Memory B cell (primary cell): ENCODE data around the gene TLCD3B.
"Not testable (repeated sequence)": the region's sequence is repeated elsewhere in the genome, so short reads cannot be mapped to it uniquely, and the experiment has no call there.

Source experiments
- ATAC-seq: fragments of 150-1000 bp; cut with Tn5 transposase; 2 replicates; pipeline ENCODE4 v1.10.0; 2021; ENCODE audit warnings: low read depth, mild to moderate bottlenecking, moderate library complexity
- DNase-seq, 2 donors: peaks; one replicate each; pipeline ENCODE4 v3.0.0; 2022; ENCODE audit warnings: low spot score in 2 of 2
- H3K27ac Mint-ChIP-seq: one replicate; pipeline ENCODE4 v1.8.0; 2022; ENCODE audit warnings: mild to moderate bottlenecking, moderate library complexity, mixed read lengths
- H3K27me3 Mint-ChIP-seq: one replicate; pipeline ENCODE4 v1.8.0; 2022; ENCODE audit warnings: mixed read lengths
- H3K36me3 Mint-ChIP-seq: one replicate; pipeline ENCODE4 v1.8.0; 2022; ENCODE audit warnings: mild to moderate bottlenecking, mixed read lengths
- H3K4me1 Mint-ChIP-seq: one replicate; pipeline ENCODE4 v1.8.0; 2022; ENCODE audit warnings: mixed read lengths
- H3K4me3 Mint-ChIP-seq: one replicate; pipeline ENCODE4 v1.8.0; 2022; ENCODE audit warnings: mild to moderate bottlenecking, moderate library complexity, mixed read lengths
- H3K9me3 Mint-ChIP-seq: one replicate; pipeline ENCODE4 v1.8.0; 2022; ENCODE audit warnings: mixed read lengths

The TLCD3B gene

DNA sequence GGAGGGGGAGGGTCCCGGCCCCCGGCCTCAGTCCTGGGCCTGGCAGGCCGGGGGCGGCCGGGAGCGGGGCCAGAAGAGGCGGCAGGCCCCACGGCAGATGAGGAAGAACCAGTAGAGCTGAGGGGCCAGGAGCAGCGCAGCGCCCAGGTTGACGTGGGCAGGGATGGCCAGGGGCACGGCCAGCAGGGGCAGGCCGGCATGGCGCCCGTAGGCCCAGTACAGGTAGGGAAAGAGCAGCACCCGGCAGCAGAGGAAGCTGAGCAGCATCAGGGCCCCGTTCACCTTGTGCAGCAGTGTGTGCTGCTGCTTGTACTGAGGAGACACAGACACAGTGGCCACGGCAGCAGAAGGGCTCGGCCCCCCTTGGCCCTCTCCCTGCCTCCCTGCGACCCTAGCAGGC, 5.9 kb downstream of the TLCD3B start:
- Mint-ChIP-seq H3K4me1 (peaks cover 16% of the 10 kb centered on the region), H3K27me3 (peaks cover 34% of the 10 kb centered on the region), H3K36me3 (no peaks in the 10 kb centered on the region)

DNA sequence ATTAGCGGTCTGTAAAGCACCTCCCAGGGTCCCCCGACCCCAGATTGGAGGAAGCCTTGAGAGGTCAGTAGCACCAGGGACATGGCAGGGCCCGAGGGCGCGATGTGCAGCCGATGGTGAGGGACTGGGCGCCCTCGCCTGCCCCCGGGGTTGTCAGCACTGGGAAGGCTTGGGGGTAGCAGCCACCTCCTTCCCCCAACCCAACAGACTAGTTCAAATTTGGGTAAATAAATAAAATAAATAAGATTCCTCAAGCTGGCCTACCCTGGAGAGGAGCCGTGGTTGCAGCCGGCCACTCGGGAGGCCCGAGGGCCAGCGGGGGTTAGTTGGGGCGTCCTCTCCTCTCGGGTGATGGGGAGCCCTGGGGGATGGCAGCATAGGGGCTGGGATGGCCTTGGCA, 6.6 kb downstream of the TLCD3B start:
- Mint-ChIP-seq H3K9me3 (no peaks in the 10 kb centered on the region), H3K4me1 (peaks cover 12% of the 10 kb centered on the region), H3K36me3 (no peaks in the 10 kb centered on the region), H3K27ac (no peak overlapping the region), H3K27me3 (peaks cover 27% of the 10 kb centered on the region), H3K4me3 (no peak overlapping the region)
- ATAC-seq (no peak), DNase-seq (no peak)

More for the DNA sequence above, 5.9 kb downstream of the TLCD3B start:
- no peak overlapping the region for H3K27ac Mint-ChIP-seq
- ATAC-seq (no peak), DNase-seq (no peak)
- H3K9me3 Mint-ChIP-seq = no peaks in the 10 kb centered on the region
- H3K4me3 Mint-ChIP-seq = no peak overlapping the region

DNA sequence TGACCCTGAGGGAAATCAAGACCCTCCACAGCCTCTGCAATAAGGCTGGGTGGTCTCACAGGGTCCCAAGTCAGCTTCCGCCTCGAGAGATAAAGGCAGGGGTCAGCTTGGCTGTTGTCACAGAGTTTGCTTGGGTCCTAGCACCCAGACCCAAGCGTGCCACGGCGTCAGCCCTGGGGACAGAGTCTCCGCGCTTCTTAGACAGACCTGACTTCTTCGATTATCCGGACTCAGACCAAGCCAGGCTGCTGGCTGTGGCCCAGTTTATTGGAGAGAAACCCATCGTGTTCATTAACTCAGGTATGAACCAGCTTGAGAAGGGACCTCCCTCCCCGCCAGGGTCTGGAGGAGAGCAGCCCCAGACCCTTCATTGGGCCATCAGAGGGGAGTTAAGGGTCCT, 7.5 kb downstream of the TLCD3B start:
- Mint-ChIP-seq H3K27me3 (peaks cover 23% of the 10 kb centered on the region), H3K27ac (no peak overlapping the region), H3K36me3 (no peaks in the 10 kb centered on the region), H3K4me1 (peaks cover 12% of the 10 kb centered on the region), H3K9me3 (no peaks in the 10 kb centered on the region), H3K4me3 (no peak overlapping the region)
- DNase-seq (no peak), ATAC-seq (no peak)

DNA sequence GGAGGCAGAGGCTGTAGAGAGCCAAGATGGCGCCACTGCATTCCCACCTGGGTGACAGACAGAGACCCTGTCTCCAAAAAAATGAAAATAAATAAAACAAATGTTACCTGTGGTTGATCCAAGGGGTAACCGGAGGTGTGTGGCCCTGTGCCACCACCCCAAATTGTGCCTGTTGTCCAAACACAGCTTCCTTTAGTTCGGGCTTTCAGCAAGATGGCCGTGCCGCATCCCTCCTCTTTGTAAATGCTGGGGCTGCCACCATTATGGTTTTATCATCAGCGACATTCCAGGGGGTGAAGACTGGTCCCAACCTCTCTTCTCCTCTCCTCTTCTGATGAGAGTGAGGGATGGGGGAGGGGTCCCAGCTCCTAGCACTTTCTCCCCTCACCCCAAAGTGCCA, 8.2 kb downstream of the TLCD3B start, which contains the start of gene C16orf92:
C16orf92 (plus strand) TSS at position 312 of the 400 bp plus-strand sequence. CDS start 143 bp downstream, outside the sequence.
- ATAC-seq = no peak
- no peak within 1 kb of the TSS for H3K4me3 Mint-ChIP-seq
- peaks cover 19% of the 10 kb centered on the region for H3K27me3 Mint-ChIP-seq
- no peak for DNase-seq
- no peak within 1 kb of the TSS for H3K27ac Mint-ChIP-seq
- H3K9me3 Mint-ChIP-seq = no peaks in the 10 kb centered on the region
- H3K36me3 Mint-ChIP-seq = no peaks in the 10 kb centered on the region
- H3K4me1 Mint-ChIP-seq = peaks cover 12% of the 10 kb centered on the region

DNA sequence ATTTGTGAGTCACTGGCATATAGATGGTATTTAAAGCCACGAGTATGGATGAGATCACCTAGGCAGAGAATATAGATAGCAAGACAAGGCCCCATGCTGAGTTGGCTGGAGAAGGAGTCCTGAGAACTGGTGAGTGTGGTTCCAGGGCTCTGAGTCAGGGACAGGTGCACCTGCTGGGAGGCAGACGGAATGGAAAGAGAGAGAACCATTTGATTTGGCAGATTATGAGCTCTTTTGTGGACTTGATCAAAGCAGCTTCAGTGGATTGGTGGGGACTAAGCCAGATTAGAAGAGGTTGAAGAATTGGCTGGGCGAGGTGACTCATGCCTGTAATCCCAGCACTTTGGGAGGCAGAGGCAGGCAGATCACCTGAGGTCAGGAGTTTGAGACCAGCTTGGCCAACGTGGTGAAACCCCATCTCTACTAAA, 12.3 kb downstream of the TLCD3B start:
- DNase-seq (no peak), ATAC-seq (no peak)
- Mint-ChIP-seq H3K27me3 (peaks cover 7% of the 10 kb centered on the region), H3K9me3 (no peaks in the 10 kb centered on the region), H3K27ac (no peak overlapping the region), H3K36me3 (no peaks in the 10 kb centered on the region), H3K4me1 (peaks cover 7% of the 10 kb centered on the region), H3K4me3 (no peak overlapping the region)

DNA sequence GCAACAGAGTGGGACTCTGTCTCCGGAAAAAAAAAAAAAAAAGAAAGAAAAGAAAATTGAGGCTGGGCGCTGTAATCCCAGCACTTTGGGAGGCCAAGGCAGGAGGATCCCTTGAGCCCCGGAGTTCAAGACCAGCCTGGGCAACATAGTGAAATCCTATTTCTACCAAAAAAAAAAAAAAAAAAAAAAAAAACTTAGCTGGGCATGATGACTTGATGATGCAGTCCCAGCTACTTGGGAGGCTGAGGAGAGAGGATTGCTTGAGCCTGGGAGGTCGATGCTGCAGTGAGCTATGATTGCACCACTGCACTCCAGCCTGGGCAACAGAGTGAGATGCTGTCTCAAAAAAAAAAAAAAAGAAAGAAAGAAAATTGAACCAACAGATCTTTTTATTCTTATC, 13.1 kb downstream of the TLCD3B start:
- H3K36me3 Mint-ChIP-seq, H3K27ac Mint-ChIP-seq, ATAC-seq, H3K9me3 Mint-ChIP-seq, H3K4me1 Mint-ChIP-seq, H3K4me3 Mint-ChIP-seq, H3K27me3 Mint-ChIP-seq, DNase-seq: not testable (repeated sequence)

DNA sequence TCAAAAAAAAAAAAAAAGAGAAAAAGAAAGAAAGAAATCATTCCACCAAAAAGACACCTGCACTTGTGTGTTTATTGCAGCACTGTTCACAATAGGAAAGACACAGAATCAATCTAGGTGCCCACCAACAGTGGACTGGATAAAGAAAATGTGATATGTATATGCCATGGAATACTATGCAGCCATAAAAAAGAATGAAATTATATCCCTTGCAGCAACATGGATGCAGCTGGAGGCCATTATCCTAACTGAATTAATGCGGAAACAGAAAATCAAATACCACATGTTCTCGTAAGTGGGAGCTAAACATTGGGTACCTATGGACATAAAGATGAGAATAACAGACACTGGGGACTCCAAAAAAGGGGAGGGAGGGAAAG, 13.8 kb downstream of the TLCD3B start:
- DNase-seq = no peak
- Mint-ChIP-seq H3K27ac (no peak overlapping the region), H3K4me3 (no peak overlapping the region), H3K36me3 (no peaks in the 10 kb centered on the region), H3K9me3 (no peaks in the 10 kb centered on the region), H3K27me3 (peaks cover 7% of the 10 kb centered on the region), H3K4me1 (peaks cover 7% of the 10 kb centered on the region)
- ATAC-seq = no peak

DNA sequence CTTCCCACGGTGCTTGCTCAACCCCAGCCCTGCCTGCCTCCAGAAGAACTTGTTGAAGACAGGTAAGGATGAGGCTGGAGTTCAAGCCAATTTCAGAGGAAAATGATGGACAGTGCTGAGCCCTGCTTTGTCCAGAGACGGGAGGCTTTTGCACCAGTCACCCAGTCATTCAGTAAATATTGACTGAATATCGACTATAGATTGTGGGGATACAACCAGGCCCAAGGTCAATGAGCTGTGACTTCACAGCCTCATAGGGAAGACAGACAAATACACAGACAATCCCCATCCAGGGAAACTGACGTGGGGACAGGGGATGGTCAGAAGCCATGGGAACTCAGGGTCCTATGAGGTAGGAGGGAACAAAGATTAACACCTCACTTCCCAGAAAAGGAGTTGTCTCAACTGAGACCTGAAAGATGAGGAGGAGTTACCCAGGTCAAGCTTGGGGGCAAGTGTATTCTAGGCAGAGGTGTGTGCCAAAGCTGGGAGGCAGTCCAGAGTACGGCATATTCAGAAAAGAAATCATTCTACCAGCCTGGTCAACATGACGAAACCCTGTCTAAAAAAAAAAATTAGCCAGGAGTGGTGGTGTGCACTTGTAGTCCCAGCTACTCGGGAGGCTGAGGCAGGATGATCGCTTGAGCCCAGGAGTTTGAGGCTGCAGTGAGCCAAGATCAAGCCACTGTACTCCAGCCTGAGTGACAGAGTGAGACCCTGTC, 14.4 kb downstream of the TLCD3B start:
- DNase-seq (no peak), ATAC-seq (no peak)
- H3K4me3 Mint-ChIP-seq = no peak overlapping the region
- no peak overlapping the region for H3K27ac Mint-ChIP-seq
- no peaks in the 10 kb centered on the region for H3K36me3 Mint-ChIP-seq
- peaks cover 11% of the 10 kb centered on the region for H3K4me1 Mint-ChIP-seq
- no peaks in the 10 kb centered on the region for H3K9me3 Mint-ChIP-seq
- peaks cover 12% of the 10 kb centered on the region for H3K27me3 Mint-ChIP-seq

DNA sequence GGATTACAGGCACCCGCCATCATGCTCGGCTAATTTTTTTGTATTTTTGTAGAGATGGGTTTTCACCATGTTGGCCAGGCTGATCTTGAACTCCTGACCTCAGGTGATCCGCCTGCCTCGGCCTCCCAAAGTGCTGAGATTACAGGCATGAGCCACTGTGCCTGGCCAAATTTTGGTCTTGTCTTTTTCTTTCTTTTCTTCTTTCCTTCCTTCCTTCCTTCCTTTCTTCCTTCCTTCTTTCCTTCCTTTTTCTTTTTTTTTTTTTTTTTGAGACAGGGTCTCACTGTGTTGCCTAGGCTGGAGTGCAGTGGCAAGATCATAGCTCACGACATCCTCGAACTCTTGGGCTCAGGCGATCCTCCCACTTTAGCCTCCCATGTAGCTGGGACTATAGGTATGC, 15.6 kb downstream of the TLCD3B start:
- not testable (repeated sequence) for H3K27ac Mint-ChIP-seq, H3K4me1 Mint-ChIP-seq, DNase-seq, H3K36me3 Mint-ChIP-seq, ATAC-seq, H3K9me3 Mint-ChIP-seq, H3K4me3 Mint-ChIP-seq
- peaks cover 16% of the 10 kb centered on the region for H3K27me3 Mint-ChIP-seq

DNA sequence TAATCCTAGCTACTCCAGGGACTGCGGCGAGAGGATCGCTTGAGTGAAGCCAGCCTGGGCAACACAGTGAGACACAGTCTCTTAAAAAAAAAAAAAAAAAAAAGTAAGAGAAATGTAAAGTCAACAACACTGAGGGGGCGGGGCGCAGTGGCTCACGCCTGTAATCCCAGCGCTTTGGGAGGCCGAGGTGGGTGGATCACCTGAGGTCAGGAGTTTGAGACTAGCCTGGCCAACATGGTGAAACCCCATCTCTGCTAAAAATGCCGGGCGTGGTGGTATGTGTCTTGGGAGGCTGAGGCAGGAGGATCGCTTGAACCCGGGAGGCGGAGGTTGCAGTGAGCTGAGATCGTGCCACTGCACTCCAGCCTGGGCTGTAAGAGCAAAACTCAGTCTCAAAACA, 18.5 kb downstream of the TLCD3B start:
- DNase-seq, H3K36me3 Mint-ChIP-seq, ATAC-seq, H3K9me3 Mint-ChIP-seq, H3K4me3 Mint-ChIP-seq, H3K27ac Mint-ChIP-seq: not testable (repeated sequence)
- Mint-ChIP-seq H3K27me3 (peaks cover 30% of the 10 kb centered on the region), H3K4me1 (peaks cover 13% of the 10 kb centered on the region)

DNA sequence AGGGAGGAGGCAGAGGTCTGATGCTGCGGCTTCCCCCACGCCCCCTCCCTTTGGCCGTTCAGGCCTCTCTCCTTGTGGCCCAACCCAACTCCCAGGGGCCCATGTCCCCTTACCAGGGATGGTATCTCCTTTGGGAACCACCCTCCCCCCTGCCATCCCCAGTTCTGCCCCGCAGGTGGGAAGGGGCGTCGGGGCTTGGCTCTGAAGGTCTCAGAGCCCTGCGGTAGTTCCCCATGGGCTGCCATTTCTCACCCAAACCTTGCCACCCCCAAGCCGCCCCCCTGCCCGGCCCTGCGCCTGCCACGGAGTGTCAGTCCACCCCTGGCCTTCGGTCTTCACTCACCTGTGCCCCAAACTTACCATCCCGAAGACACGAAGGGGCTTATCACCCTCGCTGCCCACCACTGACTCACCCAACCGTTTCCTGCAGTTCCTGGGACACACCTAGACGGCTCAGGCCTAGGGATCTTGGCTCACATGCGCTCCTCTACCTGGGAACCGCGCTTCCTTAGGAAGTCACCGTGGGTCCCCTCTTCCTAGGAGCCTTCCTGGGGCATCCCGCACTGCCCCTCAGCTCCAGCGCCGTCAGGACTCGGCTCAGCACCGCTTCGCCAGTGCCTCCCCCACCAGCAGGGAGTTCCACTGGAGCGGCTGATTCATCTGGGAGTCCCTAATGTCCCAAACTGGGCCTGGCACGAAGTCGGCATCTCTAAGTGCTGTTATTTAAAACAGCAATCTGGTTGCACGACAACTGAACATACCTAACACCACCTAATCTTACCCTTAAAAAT, 19.2 kb downstream of the TLCD3B start:
- peak overlapping the region; percentile 26 for H3K27ac Mint-ChIP-seq
- H3K36me3 Mint-ChIP-seq = no peaks in the 10 kb centered on the region
- peak overlapping the region; percentile 85 for H3K4me3 Mint-ChIP-seq
- H3K4me1 Mint-ChIP-seq = peaks cover 13% of the 10 kb centered on the region
- ATAC-seq = no peak
- H3K27me3 Mint-ChIP-seq = peaks cover 27% of the 10 kb centered on the region
- no peaks in the 10 kb centered on the region for H3K9me3 Mint-ChIP-seq
- DNase-seq = no peak

DNA sequence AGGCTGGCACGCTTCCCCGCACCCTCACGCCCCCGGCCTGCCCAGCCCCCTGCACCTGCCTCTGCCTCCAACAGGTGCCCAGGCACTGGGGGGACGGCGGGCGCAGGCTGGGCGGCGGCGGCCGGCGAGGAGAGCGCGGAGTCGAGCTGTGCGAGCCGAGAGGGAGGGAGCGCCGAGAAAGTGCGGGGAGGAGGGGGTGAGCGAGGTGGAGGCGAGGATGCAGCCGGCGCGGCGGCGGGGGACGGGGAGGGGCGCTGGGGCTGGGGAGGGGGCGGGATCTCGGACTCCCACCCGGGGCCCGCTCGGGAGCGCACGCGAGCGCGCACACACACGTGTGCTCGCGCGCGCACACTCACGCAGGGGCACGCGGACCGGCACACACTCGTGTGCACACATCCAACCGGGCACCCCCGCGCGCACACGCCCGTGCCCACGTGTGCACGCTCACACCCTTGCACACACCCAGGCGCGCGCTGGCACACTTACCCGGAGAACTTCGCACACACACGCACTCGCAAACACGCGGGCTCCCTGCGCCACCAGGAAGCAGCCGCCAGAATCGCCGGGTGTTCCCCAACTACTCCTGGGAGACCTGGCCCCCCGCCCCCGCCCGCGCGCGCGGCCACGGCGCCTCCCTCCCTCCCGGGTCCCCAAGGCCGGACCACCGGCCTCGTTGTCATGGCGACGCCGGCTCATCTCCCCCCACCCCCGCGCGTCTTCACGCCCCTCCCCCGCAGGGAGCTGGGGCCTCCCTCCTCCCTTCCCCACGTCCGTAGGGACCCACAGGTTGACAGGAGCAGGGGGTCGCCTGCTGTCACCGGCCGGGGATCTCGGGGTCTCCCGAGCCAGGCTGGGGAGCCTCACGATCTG, 20.0 kb downstream of the TLCD3B start, which contains the start of gene DOC2A:
DOC2A (minus strand) TSS at position 184 of the 870 bp plus-strand sequence. CDS start 805 bp downstream, outside the sequence.
- ATAC-seq (peak; percentile 59), DNase-seq (no peak)
- peaks cover 13% of the 10 kb centered on the region for H3K4me1 Mint-ChIP-seq
- peaks cover 24% of the 10 kb centered on the region for H3K27me3 Mint-ChIP-seq
- H3K36me3 Mint-ChIP-seq = no peaks in the 10 kb centered on the region
- peak within 1 kb of the TSS; percentile 85 for H3K4me3 Mint-ChIP-seq
- no peaks in the 10 kb centered on the region for H3K9me3 Mint-ChIP-seq
- H3K27ac Mint-ChIP-seq = peak within 1 kb of the TSS; percentile 26

DNA sequence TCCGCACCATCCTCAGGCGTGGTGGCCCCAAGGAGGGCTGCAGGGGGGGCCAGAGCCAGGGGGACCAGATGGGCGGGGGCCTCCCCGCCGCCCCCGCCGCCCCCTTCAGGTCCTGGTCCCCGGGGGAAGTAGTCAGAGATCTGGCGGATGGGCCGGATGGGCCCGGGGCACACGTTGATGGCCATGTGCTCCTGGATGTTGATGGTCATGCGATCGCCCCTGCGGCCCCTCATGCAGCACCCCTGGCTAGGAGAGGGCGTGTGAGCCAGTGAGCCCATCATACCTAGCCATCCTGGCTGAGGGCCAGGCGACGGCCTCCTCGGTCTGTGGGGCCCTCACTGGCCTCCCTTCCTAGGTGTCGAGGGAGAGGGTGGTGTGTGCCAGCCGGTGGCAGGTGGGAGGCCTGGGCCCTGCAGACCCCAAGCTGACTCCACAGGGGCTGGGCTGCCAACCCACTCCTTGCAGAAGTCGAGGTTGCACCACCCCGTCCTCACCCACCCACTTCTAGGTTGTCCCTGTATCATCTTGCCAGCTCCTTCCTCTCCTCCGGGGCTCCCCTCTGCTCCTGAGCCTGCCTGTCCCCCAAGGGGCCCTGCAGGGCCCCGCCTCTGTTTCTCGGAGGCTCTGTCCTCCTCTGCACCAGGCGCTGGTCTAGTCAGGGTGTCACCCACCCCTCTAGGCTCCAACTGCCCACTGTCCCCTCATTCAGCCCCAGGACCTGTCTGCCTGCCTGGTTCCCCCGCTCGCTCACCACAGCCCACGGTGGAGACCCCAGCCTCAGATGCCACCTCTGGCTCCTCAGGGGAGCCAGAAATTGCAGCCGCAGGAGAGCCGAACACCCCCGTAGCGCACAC, 20.9 kb downstream of the TLCD3B start:
- peaks cover 24% of the 10 kb centered on the region for H3K27me3 Mint-ChIP-seq
- H3K27ac Mint-ChIP-seq = no peak overlapping the region
- ATAC-seq = no peak
- peak overlapping the region; percentile 56 for H3K4me3 Mint-ChIP-seq
- DNase-seq = no peak
- no peaks in the 10 kb centered on the region for H3K9me3 Mint-ChIP-seq
- H3K36me3 Mint-ChIP-seq = no peaks in the 10 kb centered on the region
- peaks cover 13% of the 10 kb centered on the region for H3K4me1 Mint-ChIP-seq
